CD4-positive, alpha-beta T cell (primary cell): ENCODE measurements around the gene PRRX2. TPM values are rescaled to one million over a fixed set of nuclear protein-coding genes. Genes with fewer than 3 reads are reported as not detected.

Experiments
- ATAC-seq: fragments of 200-7000 bp; cut with Tn5 transposase; one replicate; pipeline ENCODE4 v1.10.0; 2022; ENCODE audit warnings: mild to moderate bottlenecking; ENCODE audit not compliant: poor library complexity
- CTCF ChIA-PET: fragments of 350-600 bp; sonication (Branson Sonifier 250); formaldehyde crosslinking; loops from one replicate; lab custom pipeline; 2021; ENCODE audit warnings: antibody characterized with exemption, inconsistent platforms; lab: Charles Lee
- POLR2A ChIA-PET: fragments of 350-600 bp; sonication (Branson Sonifier 250); formaldehyde crosslinking; loops from one replicate; lab custom pipeline; 2021; ENCODE audit warnings: antibody characterized with exemption, inconsistent platforms; lab: Charles Lee
- DNase-seq, 14 experiments: peaks; one replicate each; pipeline ENCODE4 v3.0.0-alpha.2; 2013 to 2020; ENCODE audit warnings: mixed read lengths in 2 of 14
- H3K27ac ChIP-seq, 2 donors: one replicate each; pipeline versions ENCODE4 v1.5.1 to v1.7.0; 2013; ENCODE audit warnings: low read length in 2 of 2, low read depth in 1 of 2, mild to moderate bottlenecking in 1 of 2
- H3K27me3 ChIP-seq, 2 experiments: 1 replicate in 1 of 2; 2 replicates in 1 of 2; pipeline versions ENCODE4 v1.6.1 to v1.7.0; 2013; ENCODE audit warnings: low read length in 2 of 2, control low read depth in 1 of 2, mild to moderate bottlenecking in 1 of 2, moderate library complexity in 1 of 2; ENCODE audit not compliant: insufficient read depth in 2 of 2, control insufficient read depth in 1 of 2
- H3K36me3 ChIP-seq: one replicate; pipeline ENCODE4 v1.6.1; 2013; ENCODE audit warnings: low read length, control low read depth; ENCODE audit not compliant: insufficient read depth
- H3K4me1 ChIP-seq: one replicate; pipeline ENCODE4 v1.6.1; 2013; ENCODE audit warnings: low read length, control low read depth; ENCODE audit not compliant: insufficient read depth
- H3K4me3 ChIP-seq: one replicate; pipeline ENCODE4 v1.5.1; 2013; ENCODE audit warnings: mild to moderate bottlenecking, low read length, moderate library complexity
- H3K9me3 ChIP-seq, 2 experiments: 1 replicate in 1 of 2; 2 replicates in 1 of 2; pipeline versions ENCODE4 v1.6.1 to v1.7.0; 2013; ENCODE audit warnings: low read length in 2 of 2, mild to moderate bottlenecking in 2 of 2, control low read depth in 1 of 2, moderate library complexity in 1 of 2; ENCODE audit not compliant: control insufficient read depth in 1 of 2, insufficient read depth in 1 of 2
- H3K27ac Mint-ChIP-seq: one replicate; pipeline ENCODE4 v1.8.0; 2020; ENCODE audit warnings: mixed read lengths
- H3K27me3 Mint-ChIP-seq: one replicate; pipeline ENCODE4 v1.8.0; 2021; ENCODE audit warnings: mixed read lengths
- H3K36me3 Mint-ChIP-seq: one replicate; pipeline ENCODE4 v1.8.0; 2021; ENCODE audit warnings: low read depth, mixed read lengths
- H3K4me1 Mint-ChIP-seq: one replicate; pipeline ENCODE4 v1.8.0; 2021; ENCODE audit warnings: low read depth, mixed read lengths
- H3K4me3 Mint-ChIP-seq: one replicate; pipeline ENCODE4 v1.8.0; 2020; ENCODE audit warnings: mild to moderate bottlenecking, mixed read lengths
- H3K9me3 Mint-ChIP-seq: one replicate; pipeline ENCODE4 v1.8.0; 2020; ENCODE audit warnings: mixed read lengths
- CTCF ChIP-seq: fragments of 200-600 bp; IDR thresholded peaks from one replicate; pipeline ENCODE4 v1.8.0; 2022; ENCODE audit warnings: antibody characterized with exemption, mild to moderate bottlenecking
- intact Hi-C, 2 experiments: fragments of 100-400 bp; cut with DNase I in 1 of 2; cut with micrococcal nuclease in 1 of 2; formaldehyde crosslinking; loops; one replicate each; pipeline versions ENCODE4 v1.15.1 to v1.9.0; 2023 to 2025; cut with DNase I, micrococcal nuclease
- total RNA-seq, 174 experiments: library from RNA in 2 of 174; stranded (reverse) in 2 of 174; gene quantifications; one replicate each; pipeline ENCODE4 v1.2.3 and lab custom pipeline; 2021 to 2026

PRRX2 gene
- total RNA-seq, 2 experiments from 2014 or later, result not detected

- Mint-ChIP-seq H3K4me3 (no peak overlapping the region), H3K27me3 (peaks cover 37% of the 10 kb centered on the region), H3K9me3 (no peaks in the 10 kb centered on the region), H3K27ac (no peak overlapping the region), H3K36me3 (no peaks in the 10 kb centered on the region), H3K4me1 (no peaks in the 10 kb centered on the region)
- no peak overlapping the region for H3K4me3 ChIP-seq
- no peaks in the 10 kb centered on the region for H3K36me3 ChIP-seq
- H3K4me1 ChIP-seq, result no peaks in the 10 kb centered on the region
- POLR2A ChIA-PET, result no interaction called here
- TF ChIP-seq CTCF, result no peak
- intact Hi-C loops, result no loop called here
- DNase-seq (no peak), ATAC-seq (no peak)
- peaks cover 12 to 16% of the 10 kb centered on the region in 2 experiments for H3K27me3 ChIP-seq
- CTCF ChIA-PET, result no interaction called here
- no peak overlapping the region for H3K27ac ChIP-seq
- H3K9me3 ChIP-seq, result no peaks in the 10 kb centered on the region
These were observed 37.4 kb downstream of the PRRX2 start for GRCh38 chr9:129702589-129703520.

GRCh38 chr9:129703667-129704355, 38.4 kb downstream of the PRRX2 start:
- intact Hi-C loops, result no loop called here
- no peak overlapping the region for H3K4me3 Mint-ChIP-seq
- no peak overlapping the region for H3K27ac Mint-ChIP-seq
- peaks cover 30% of the 10 kb centered on the region for H3K27me3 Mint-ChIP-seq
- H3K27me3 ChIP-seq, result peaks cover 5 to 9% of the 10 kb centered on the region in 2 experiments
- ATAC-seq, result no peak
- no peaks in the 10 kb centered on the region for H3K36me3 Mint-ChIP-seq
- no peak overlapping the region for H3K4me3 ChIP-seq
- TF ChIP-seq CTCF, result no peak
- no peak for DNase-seq
- H3K9me3 ChIP-seq, result no peaks in the 10 kb centered on the region
- no peaks in the 10 kb centered on the region for H3K36me3 ChIP-seq
- no peaks in the 10 kb centered on the region for H3K9me3 Mint-ChIP-seq
- no peaks in the 10 kb centered on the region for H3K4me1 ChIP-seq
- no peaks in the 10 kb centered on the region for H3K4me1 Mint-ChIP-seq
- POLR2A ChIA-PET, result no interaction called here
- no peak overlapping the region for H3K27ac ChIP-seq
- CTCF ChIA-PET, result no interaction called here

DNA sequence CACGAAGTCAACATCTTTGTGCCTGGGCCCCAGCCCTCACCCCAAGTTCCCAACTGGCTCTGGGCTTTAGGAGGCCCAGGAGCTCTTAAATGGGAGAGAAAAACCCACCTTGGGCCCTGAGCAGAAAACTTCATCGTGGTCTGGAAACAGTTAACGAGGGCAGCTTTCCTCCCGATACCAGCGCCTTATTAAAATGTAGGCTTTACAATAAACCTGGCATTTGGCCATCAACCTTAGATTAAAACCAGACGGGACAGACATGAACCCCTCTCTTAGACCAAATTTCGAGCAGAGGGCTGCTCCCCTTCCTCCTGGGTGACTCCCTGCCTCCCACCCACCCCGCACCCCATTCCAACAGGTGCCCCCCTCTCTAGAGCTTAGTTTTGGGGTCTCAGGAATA, 39.4 kb downstream of the PRRX2 start:
- no peaks in the 10 kb centered on the region for H3K9me3 Mint-ChIP-seq
- Histone ChIP-seq H3K27me3 (peaks cover 2% of the 10 kb centered on the region in 2 experiments), H3K4me3 (no peak overlapping the region), H3K4me1 (no peaks in the 10 kb centered on the region), H3K36me3 (no peaks in the 10 kb centered on the region), H3K9me3 (no peaks in the 10 kb centered on the region), H3K27ac (no peak overlapping the region)
- H3K4me3 Mint-ChIP-seq, result no peak overlapping the region
- DNase-seq, result no peak
- no peak overlapping the region for H3K27ac Mint-ChIP-seq
- H3K4me1 Mint-ChIP-seq, result no peaks in the 10 kb centered on the region
- no peak for TF ChIP-seq CTCF
- H3K36me3 Mint-ChIP-seq, result no peaks in the 10 kb centered on the region
- ChIA-PET CTCF (no interaction called here), POLR2A (no interaction called here)
- H3K27me3 Mint-ChIP-seq, result peaks cover 20% of the 10 kb centered on the region
- ATAC-seq, result no peak
- intact Hi-C loops, result no loop called here
